Thyroid gland (tissue), 4 donors: Measurements from ENCODE around the gene MARK2.

ENCODE experiments used
- CTCF ChIP-seq, 6 experiments: fragments of 200-600 bp in 3 of 6; fragments of 450-650 bp in 3 of 6; sonication (generic) in 3 of 6; IDR thresholded peaks; one replicate each; pipeline ENCODE4 v1.5.1; 2016 to 2019; ENCODE audit warnings: antibody characterized with exemption in 6 of 6, mild to moderate bottlenecking in 2 of 6, inconsistent platforms in 1 of 6, moderate library complexity in 1 of 6
- POLR2A ChIP-seq, 2 donors: fragments of 450-650 bp; IDR thresholded peaks; one replicate each; pipeline ENCODE4 v1.6.1; 2017; ENCODE audit warnings: antibody characterized with exemption in 2 of 2, mild to moderate bottlenecking in 2 of 2, moderate library complexity in 1 of 2

GRCh38 chr11:63929616-63930015 is 90.7 kb downstream of the MARK2 start:
- TF ChIP-seq CTCF (IDR thresholded peaks at IDR 0.05) (no peak), POLR2A (IDR thresholded peaks at IDR 0.05) (no peak)
